GM10266 (cell line): ENCODE results near the gene CPVL.

Source experiments
- DNase-seq: peaks from one replicate; pipeline ENCODE4 v3.0.0; 2012; ENCODE audit errors: extremely low spot score
- CTCF ChIP-seq: IDR thresholded peaks from 2 replicates; pipeline ENCODE4 v1.5.1; 2012; ENCODE audit warnings: mild to moderate bottlenecking, low read depth; ENCODE audit not compliant: control insufficient read depth, insufficient read depth; ENCODE audit errors: missing control alignments

The CPVL gene

GRCh38 chr7:29008590-29008989 is 137.7 kb downstream of the CPVL start:
- no peak for TF ChIP-seq CTCF
- DNase-seq, result no peak

- TF ChIP-seq CTCF, result no peak
- no peak for DNase-seq
Observed at GRCh38 chr7:29007127-29007526, 139.2 kb downstream of the CPVL start.

- no peak for TF ChIP-seq CTCF
- no peak for DNase-seq
Observed at GRCh38 chr7:29005829-29006228, 140.5 kb downstream of the CPVL start.

GRCh38 chr7:29005406-29005805 is 140.9 kb downstream of the CPVL start:
- no peak for DNase-seq
- TF ChIP-seq CTCF, result no peak

GRCh38 chr7:29003703-29004102 is 142.6 kb downstream of the CPVL start:
- no peak for DNase-seq
- no peak for TF ChIP-seq CTCF

GRCh38 chr7:29000717-29001076 is 145.6 kb downstream of the CPVL start:
- no peak for DNase-seq
- no peak for TF ChIP-seq CTCF

GRCh38 chr7:28999895-29000716 is 146.2 kb downstream of the CPVL start:
- DNase-seq, result no peak

More at GRCh38 chr7:28999895-29000716, 146.2 kb downstream of the CPVL start:
- no peak for TF ChIP-seq CTCF
